SK-N-SH (cell line): ENCODE measurements around the gene GJB2. TPM values are rescaled to one million over a fixed set of nuclear protein-coding genes. Genes with fewer than 3 reads are reported as not detected.

Experiments used
- CTCF ChIA-PET: fragments of 300-600, 350-600 bp; formaldehyde crosslinking; extraction: SDS; loops from one replicate; lab custom pipeline; 2021; lab: Yijun Ruan, JAX
- POLR2A ChIA-PET: fragments of 350-600 bp; sonication (Branson Sonifier 250); formaldehyde crosslinking; extraction: SDS; loops from one replicate; lab custom pipeline; 2020; ENCODE audit warnings: antibody characterized with exemption, inconsistent platforms; lab: Yijun Ruan, JAX
- DNase-seq: peaks from one replicate; pipeline ENCODE4 v3.0.0; 2012
- H2AFZ ChIP-seq: fragments of 200-600 bp; sonication (generic); 2 replicates; pipeline ENCODE4 v1.8.1; 2016; ENCODE audit warnings: antibody characterized with exemption, mild to moderate bottlenecking, low read depth
- H3F3A ChIP-seq: fragments of 200-600 bp; sonication (generic); replicated peaks from 2 replicates; pipeline ENCODE3; 2016; ENCODE audit warnings: antibody characterized with exemption, mild to moderate bottlenecking; ENCODE audit not compliant: insufficient read depth
- H3K27ac ChIP-seq, 2 experiments: fragments of 200-500 bp in 1 of 2; fragments of 200-600 bp in 1 of 2; sonication (Bioruptor generic) in 1 of 2; sonication (generic), shearing (Covaris generic) in 1 of 2; 2 replicates each; pipeline versions ENCODE4 v1.5.1 to v1.6.1; 2014 to 2016; ENCODE audit warnings: low read depth in 2 of 2, inconsistent platforms in 1 of 2, low read length in 1 of 2, mild to moderate bottlenecking in 1 of 2, mixed read lengths in 1 of 2
- H3K27me3 ChIP-seq: fragments of 200-600 bp; sonication (generic), shearing (Covaris generic); 2 replicates; pipeline ENCODE4 v1.6.1; 2016; ENCODE audit warnings: mixed run types; ENCODE audit not compliant: insufficient read depth
- H3K36me3 ChIP-seq, 2 experiments: fragments of 200-500 bp in 1 of 2; fragments of 200-600 bp in 1 of 2; sonication (Bioruptor generic) in 1 of 2; sonication (generic) in 1 of 2; replicated peaks in 1 of 2; 2 replicates each; pipeline versions ENCODE3 to v1.5.1; 2014 to 2016; ENCODE audit warnings: low read length in 1 of 2, mild to moderate bottlenecking in 1 of 2; ENCODE audit not compliant: insufficient read depth in 2 of 2, control insufficient read depth in 1 of 2
- H3K4me1 ChIP-seq, 2 experiments: fragments of 200-500 bp in 1 of 2; fragments of 200-600 bp in 1 of 2; sonication (Bioruptor generic) in 1 of 2; sonication (generic), shearing (Covaris generic) in 1 of 2; 2 replicates each; pipeline versions ENCODE4 v1.5.1 to v1.6.1; 2014 to 2016; ENCODE audit warnings: low read depth in 1 of 2, low read length in 1 of 2, mixed run types in 1 of 2; ENCODE audit not compliant: insufficient read depth in 2 of 2, control insufficient read depth in 1 of 2
- H3K4me2 ChIP-seq: fragments of 200-600 bp; sonication (generic), shearing (Covaris generic); 2 replicates; pipeline ENCODE4 v1.6.1; 2017; ENCODE audit warnings: mixed run types
- H3K4me3 ChIP-seq, 2 experiments: fragments of 200-500 bp in 1 of 2; fragments of 200-600 bp in 1 of 2; sonication (Bioruptor generic) in 1 of 2; sonication (generic), shearing (Covaris generic) in 1 of 2; 2 replicates each; pipeline versions ENCODE4 v1.5.1 to v1.8.1; 2014 to 2016; ENCODE audit warnings: low read depth in 2 of 2, inconsistent platforms in 1 of 2, low read length in 1 of 2, mild to moderate bottlenecking in 1 of 2, mixed read lengths in 1 of 2, moderate library complexity in 1 of 2
- H3K79me2 ChIP-seq: fragments of 200-600 bp; sonication (generic); 2 replicates; pipeline ENCODE4 v1.8.1; 2017; ENCODE audit warnings: mild to moderate bottlenecking; ENCODE audit not compliant: insufficient read depth
- H3K9ac ChIP-seq: fragments of 200-600 bp; sonication (generic); 2 replicates; pipeline ENCODE4 v1.6.1; 2017; ENCODE audit warnings: mixed run types
- H3K9me2 ChIP-seq: fragments of 200-600 bp; sonication (generic); 2 replicates; pipeline ENCODE4 v1.6.1; 2017; ENCODE audit warnings: mixed run types
- H3K9me3 ChIP-seq: fragments of 200-600 bp; sonication (generic); 2 replicates; pipeline ENCODE4 v1.6.1; 2017; ENCODE audit warnings: mixed run types, mild to moderate bottlenecking, moderate library complexity
- H4K20me1 ChIP-seq: fragments of 200-600 bp; sonication (generic); 2 replicates; pipeline ENCODE4 v1.6.1; 2017; ENCODE audit warnings: mild to moderate bottlenecking, mixed run types; ENCODE audit not compliant: insufficient read depth
- GATA2 ChIP-seq: sonication (generic); formaldehyde crosslinking; IDR thresholded peaks from 2 replicates; pipeline ENCODE4 v1.5.0; 2020; ENCODE audit warnings: mild to moderate bottlenecking, missing genetic modification reagents
- JUND ChIP-seq: IDR thresholded peaks from 2 replicates; pipeline ENCODE4 v1.4.0; 2012
- NFIC ChIP-seq: IDR thresholded peaks from 2 replicates; pipeline ENCODE4 v1.4.0; 2012; ENCODE audit warnings: borderline replicate concordance
- PBX3 ChIP-seq: IDR thresholded peaks from 2 replicates; pipeline ENCODE4; 2012
- RFX5 ChIP-seq: IDR thresholded peaks from 2 replicates; pipeline ENCODE4 v1.6.1; 2012; ENCODE audit warnings: mild to moderate bottlenecking, improper control_type of control experiment, low read length
- TCF12 ChIP-seq: IDR thresholded peaks from 2 replicates; pipeline ENCODE4 v1.4.0; 2012
- WGBS: methylation state at CpG from one replicate; pipeline ENCODE4 v1.1.6; 2017; ENCODE audit warnings: low lambda C conversion rate; 5-methylcytosine and 5-hydroxymethylcytosine counted together
- polyA plus RNA-seq, 3 experiments: library from polyadenylated mRNA; depleted of rRNA; stranded (reverse); fragments of >200 nt; gene quantifications; 2 replicates each; pipeline ENCODE4 v1.2.3, GENCODE V29; 2012
- TF ChIP-seq, protein P1 (sequence below): fragments of 200-600 bp; sonication (generic); IDR thresholded peaks from 2 replicates; pipeline ENCODE4 v1.6.1; 2017; ENCODE audit warnings: antibody characterized with exemption, mild to moderate bottlenecking, moderate library complexity

GJB2 gene
- polyA plus RNA-seq, 1 of the 3 experiments (the other 2 are of a cell fraction): not detected

- Histone ChIP-seq H3K9me2 (no peaks in the 10 kb centered on the region), H3K4me2 (no peak overlapping the region), H3K4me3 (no peak overlapping the region), H3K4me1 (peaks cover 4 to 9% of the 10 kb centered on the region in 2 experiments; a peak in 1 of 4 replicates), H3K36me3 (no peaks in the 10 kb centered on the region), H3K9me3 (no peaks in the 10 kb centered on the region), H3K79me2 (no peaks in the 10 kb centered on the region), H3K27me3 (peaks cover 76% of the 10 kb centered on the region), H3K9ac (no peak overlapping the region), H2AFZ (no peak overlapping the region), H4K20me1 (0 out of 2 replicates have a peak, but pooled peaks cover 3% of the 10 kb centered on the region), H3F3A (peaks cover 9% of the 10 kb centered on the region), H3K27ac (no peak overlapping the region)
- ChIA-PET CTCF (interaction anchor here (0.6 to 10.1 kb wide), 5 partner anchors 8 to 904 kb away, joined by 3 to 89 read pairs (median 3); no protein-coding TSS in a partner anchor), POLR2A (no interaction called here)
- DNase-seq: peak; percentile 41
- TF ChIP-seq NFIC: no peak
- TF ChIP-seq, protein P1, sequence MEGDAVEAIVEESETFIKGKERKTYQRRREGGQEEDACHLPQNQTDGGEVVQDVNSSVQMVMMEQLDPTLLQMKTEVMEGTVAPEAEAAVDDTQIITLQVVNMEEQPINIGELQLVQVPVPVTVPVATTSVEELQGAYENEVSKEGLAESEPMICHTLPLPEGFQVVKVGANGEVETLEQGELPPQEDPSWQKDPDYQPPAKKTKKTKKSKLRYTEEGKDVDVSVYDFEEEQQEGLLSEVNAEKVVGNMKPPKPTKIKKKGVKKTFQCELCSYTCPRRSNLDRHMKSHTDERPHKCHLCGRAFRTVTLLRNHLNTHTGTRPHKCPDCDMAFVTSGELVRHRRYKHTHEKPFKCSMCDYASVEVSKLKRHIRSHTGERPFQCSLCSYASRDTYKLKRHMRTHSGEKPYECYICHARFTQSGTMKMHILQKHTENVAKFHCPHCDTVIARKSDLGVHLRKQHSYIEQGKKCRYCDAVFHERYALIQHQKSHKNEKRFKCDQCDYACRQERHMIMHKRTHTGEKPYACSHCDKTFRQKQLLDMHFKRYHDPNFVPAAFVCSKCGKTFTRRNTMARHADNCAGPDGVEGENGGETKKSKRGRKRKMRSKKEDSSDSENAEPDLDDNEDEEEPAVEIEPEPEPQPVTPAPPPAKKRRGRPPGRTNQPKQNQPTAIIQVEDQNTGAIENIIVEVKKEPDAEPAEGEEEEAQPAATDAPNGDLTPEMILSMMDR: peak; percentile 44
- WGBS: 29% methylated on average over 25 of the region's 28 CpGs
Measured at GRCh38 chr13:20188667-20189553, 3.8 kb downstream of the GJB2 start.

- H3K79me2 ChIP-seq: no peaks in the 10 kb centered on the region
- no peaks in the 10 kb centered on the region for H3K36me3 ChIP-seq
- H3K9me3 ChIP-seq: no peaks in the 10 kb centered on the region
- H3K9me2 ChIP-seq: no peaks in the 10 kb centered on the region
- no peak overlapping the region for H3K4me3 ChIP-seq
- no peak for DNase-seq
- TF ChIP-seq PBX3 (no peak), RFX5 (no peak), GATA2 (CRISPR knock-in tag) (no peak), TCF12 (no peak), JUND (no peak)
- no peak overlapping the region for H3K4me2 ChIP-seq
- H3F3A ChIP-seq: peaks cover 9% of the 10 kb centered on the region
- CTCF ChIA-PET: interaction anchor here (0.8 to 10.1 kb wide), 3 partner anchors 10 to 37 kb away, joined by 3 to 89 read pairs (median 5); no protein-coding TSS in a partner anchor
- no peak overlapping the region for H3K9ac ChIP-seq
- no peak overlapping the region for H2AFZ ChIP-seq
- H3K27me3 ChIP-seq: peaks cover 68% of the 10 kb centered on the region
- no peaks in the 10 kb centered on the region for H4K20me1 ChIP-seq
- POLR2A ChIA-PET: no interaction called here
- no peak overlapping the region for H3K27ac ChIP-seq
- 28% methylated on average over 6 of the region's 6 CpGs for WGBS
- H3K4me1 ChIP-seq: peaks cover 0 to under 1% of the 10 kb centered on the region in 2 experiments; a peak in 1 of 4 replicates
Measured at GRCh38 chr13:20186771-20187170, 6.0 kb downstream of the GJB2 start.
